ENCODE results near the gene FGFRL1.
"Not testable (repeated sequence)": the region's sequence is repeated elsewhere in the genome, so short reads cannot be mapped to it uniquely, and the experiment has no call there.

FGFRL1 gene

DNA sequence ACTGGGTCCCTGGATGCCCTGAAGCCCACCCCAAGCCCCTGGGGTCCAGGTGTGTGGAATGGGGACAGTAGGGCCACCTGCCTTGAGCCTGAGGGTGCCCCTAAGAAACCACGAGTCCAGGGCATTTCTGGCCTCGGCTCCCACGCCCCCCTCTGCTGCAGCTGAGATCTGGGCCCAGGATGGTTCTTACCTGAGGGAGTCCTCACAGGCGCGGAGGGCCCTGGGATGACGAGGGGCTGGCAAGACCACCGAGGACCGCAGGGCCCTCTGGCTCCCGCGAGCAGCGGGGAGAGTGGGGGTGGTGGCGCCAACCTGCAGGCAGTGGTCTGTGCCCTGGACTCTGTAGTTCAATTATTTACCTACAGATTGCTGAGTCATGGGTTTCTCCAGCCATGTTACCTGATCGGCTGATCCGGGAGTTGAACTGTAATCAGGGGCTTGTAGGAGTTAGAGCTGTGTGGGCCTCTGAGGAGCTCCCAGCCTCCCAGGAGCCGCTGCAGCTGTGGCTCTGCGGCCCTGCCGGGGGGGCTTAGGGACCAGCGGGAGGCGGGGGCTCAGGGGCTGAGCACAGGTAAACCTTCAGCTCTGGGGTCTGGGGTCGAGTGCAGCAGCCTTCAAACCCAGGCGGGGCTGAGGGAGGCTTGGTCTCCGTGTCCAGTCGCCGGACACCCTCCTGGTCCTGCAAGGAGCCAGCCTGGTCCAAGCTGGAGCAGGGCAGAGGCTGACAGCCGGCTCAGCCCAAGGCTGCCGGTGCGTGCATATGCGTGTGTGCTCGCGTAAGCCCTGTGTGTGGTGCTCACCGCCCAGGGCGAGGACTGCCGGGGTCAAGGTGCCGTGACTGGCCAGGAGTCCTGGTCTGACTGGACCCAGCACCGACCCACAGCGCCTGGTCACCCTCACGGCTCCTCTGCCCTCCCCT, 18.1 kb upstream of the FGFRL1 start, which contains the start of gene SLC26A1:
TSS of gene SLC26A1 (minus strand) at position 294 of the 919 bp plus-strand sequence. CDS start 1,701 bp downstream, outside the sequence.
- DNase-seq = no peak

DNA sequence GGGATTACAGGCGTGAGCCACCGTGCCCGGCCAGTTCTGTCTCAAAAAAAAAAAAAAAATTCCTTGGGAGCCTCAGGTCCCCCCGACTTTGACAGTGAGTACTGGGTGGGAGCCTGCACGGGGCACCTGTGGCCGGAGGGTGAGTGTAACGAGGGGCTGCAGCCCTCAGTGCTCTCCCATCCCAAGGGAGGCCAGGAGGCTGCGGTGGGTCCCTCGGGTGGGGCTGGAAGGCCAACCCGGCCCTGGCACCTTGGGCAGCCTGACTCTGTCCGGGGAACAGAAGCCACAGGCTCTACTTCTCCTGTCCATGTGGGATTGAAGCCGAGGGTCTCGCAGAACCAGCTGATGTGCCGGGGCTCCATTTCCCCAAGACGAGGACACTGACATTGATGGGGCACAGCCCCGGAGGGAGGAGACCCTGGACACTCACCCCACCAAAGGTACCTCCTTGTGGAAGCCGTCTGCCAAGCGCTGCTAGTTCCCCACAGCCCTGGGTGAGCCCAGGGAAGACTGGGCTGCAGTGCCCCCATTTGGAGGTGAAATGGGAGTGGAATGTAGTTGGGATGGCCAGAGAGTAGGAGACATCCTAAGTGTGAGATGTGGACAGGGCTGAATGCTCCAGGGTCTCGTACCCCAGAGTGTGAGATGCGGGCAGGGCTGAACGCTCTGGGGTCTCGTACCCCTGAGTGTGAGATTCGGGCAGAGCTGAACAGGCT, 16.0 kb upstream of the FGFRL1 start:
- DNase-seq = no peak

DNA sequence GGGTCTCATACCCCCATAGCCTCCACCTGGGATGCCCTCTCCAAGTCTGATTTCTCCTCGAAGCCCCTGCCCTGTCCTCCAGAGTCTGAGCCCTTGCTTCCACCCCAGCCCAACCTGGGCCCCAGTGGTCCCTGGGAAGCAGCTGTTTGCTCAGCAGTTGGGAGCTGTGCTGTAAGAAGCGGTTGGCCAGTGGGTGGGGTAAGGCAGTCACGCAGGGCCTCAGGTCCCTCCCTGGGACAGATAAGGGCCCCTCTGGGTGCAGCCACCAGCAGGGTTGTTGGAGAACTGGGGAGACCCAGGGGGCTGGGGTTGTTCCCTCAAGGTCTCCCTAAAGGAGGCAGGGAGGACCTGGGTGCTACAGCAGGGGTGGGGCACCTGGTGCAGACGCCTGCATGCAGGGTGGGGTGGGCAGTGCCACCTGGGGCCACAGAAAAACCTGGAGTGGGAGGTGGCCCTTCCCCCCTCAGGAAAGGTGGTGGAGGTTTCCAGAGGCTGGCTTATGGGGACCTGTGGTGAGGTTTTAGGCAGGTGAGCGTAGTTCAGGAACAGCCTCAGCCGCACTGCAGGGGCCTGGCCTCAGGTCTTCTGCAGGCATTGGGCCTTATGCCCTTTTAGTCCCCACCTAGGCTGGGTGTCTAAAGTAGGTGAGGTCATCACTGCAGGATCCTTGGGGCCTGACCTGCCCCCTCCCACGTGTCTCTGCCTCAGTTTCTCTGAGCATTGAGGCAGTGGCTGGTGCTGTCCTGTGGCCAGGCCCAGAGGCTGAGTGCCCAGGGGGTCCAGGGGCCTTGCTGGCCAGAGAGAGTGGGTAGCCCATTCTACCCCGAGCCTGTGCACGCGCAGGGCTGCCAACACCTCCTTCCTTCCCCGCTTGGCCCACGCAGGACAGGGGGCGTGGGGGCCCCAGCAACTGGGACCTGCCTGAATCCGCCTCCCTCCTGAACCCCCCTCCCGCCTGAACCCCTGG, 15.1 kb upstream of the FGFRL1 start:
- no peak for DNase-seq

DNA sequence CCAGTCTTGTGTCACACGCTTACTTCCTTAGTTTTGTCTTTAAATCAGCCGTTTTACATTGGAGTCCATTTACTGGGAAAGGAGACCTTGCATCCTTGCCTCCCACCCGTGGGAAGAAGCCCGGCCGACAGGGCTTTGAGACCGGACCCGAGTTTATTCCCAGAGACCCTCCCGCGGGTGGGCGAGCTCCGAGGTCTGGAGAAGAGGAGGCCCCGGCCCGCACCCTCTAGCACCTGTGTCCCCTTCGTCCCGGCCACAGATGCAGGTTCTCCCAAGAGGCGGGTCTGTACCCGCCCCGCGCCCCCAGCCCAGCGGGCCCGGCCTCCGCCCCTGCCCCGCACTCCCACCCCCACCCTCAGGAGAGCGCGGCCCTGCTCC, 14.4 kb upstream of the FGFRL1 start:
- no peak for DNase-seq

DNA sequence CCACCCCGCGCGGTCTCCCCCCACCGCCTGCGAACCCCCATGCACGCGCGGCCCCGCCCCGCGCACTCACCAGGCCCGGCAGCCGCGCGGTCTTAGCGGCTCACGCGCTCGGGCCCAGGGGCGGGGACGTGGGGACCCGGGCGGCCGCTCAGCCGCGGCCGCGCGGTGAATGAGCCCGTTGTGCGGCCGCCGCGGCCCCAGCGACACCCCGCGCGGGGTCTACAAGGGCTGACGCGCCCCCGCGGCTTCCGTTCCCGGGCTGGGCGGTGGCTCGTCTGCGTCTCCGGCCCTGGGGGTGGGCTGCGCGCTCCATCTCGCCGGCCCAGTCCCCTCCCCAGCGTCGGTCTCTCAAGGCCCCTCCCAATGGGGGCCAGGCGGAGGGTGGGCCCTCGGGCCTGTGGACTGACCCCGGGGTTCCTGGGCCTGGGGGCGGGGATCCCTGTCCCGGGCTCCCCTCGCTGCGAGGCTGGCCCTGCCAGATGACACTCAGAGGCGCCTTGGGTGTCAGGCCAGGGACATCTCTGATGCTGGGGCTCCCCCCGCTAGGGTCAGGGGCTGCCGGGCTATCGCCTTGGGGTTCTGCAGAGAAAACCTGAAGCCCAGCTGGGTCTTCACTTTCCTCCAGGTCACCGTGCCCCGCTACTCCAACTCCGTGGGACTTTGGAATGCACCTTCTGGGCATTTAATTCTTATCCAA, 13.9 kb upstream of the FGFRL1 start:
- DNase-seq = no peak

DNA sequence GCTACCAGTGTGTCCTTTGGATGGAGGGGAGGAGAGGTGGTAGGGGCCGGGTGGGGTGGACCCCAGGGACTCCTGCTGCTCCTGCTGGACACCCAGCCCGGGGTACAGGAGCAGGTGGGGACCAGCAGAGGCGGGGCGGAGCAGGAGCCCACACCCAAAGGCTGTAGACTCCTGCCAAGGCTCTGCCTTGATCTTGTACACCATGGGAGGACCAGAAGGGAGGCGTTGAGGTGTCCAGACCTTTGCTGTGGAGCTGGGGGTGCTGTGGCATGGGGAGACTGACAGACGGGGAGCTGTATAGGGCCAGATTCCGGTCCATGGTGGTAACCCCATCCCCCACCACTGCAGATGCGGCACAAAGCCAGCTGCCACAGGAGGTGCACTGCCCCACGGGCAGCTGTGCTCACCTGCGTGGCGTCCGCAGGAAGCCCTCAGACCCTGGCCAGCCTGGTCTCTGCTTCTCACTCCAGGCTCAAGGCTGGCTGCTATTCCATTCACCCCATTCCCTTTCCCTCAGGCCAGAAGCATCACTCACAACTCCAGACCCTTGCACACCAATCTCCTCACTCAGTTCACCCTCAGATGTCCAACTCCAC, 13.2 kb upstream of the FGFRL1 start:
- DNase-seq = no peak

DNA sequence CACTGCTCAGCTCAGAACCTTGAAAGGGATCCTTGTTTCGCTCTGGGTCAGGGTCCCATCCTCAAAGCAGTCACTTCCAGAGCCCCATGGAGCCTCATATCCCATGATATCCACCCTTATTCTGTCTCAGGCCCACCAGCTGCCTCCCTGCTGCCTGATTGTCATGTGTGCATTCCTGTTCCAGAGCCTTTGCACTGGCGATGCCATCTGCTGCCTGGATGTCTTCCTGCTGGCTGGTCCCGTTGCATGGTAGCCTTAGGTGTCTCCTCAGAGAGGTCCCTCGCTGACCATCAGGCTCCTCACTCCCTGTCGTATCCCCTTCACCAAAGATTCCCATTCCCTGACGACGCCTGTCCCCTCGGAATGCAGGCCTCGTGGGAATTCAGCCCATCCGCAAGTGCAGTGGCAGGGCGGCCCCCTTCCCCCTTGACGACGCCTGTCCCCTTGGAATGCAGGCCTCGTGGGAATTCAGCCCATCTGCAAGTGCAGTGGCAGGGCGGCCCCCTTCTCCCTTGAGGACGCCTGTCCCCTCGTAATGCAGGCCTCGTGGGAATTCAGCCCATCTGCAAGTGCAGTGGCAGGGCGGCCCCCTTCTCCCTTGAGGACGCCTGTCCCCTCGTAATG, 12.1 kb upstream of the FGFRL1 start:
- DNase-seq = not testable (repeated sequence)

DNA sequence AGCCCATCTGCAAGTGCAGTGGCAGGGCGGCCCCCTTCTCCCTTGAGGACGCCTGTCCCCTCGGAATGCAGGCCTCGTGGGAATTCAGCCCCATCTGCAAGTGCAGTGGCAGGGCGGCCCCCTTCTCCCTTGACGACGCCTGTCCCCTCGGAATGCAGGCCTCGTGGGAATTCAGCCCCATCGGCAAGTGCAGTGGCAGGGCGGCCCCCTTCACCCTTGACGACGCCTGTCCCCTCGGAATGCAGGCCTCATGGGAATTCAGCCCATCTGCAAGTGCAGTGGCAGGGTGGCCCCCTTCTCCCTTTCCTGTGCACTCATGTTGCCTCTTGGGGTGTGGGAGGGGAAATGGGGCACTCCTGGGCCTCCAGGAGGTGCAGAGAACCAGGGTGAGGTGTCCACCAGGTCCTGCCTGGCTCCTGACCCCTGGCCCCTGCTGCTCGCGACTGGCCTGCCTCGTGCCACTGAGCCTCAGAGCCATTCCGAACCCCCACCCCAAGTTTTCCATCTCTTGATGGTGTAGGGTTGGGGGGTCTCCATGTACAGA, 11.5 kb upstream of the FGFRL1 start:
- DNase-seq = no peak

DNA sequence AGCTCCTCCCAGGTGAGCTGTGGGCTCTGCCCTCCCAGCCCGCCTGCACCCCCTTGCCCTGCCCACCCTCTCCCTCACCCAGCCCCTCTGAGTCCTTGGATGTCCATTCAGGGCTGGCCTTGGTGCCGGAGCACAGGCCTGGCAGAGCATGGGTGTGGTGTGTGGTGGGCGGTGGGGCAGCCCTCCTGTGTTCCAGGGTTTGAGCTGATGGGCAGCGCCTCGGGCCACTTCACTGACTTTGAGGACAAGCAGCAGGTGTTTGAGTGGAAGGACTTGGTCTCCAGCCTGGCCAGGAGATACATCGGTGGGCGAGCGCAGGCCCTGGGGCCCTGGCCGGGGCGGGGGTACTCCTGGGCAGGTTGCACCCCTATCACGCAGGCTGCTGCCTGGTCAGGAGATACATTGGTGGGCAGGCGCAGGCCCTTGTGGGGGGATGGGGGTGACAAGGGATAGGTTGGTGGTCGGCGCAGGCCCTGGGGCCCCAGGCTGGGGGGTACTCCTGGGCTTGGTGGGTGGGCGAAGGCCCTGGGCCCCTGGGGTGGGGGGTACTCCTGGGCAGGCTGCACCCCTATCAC, 10.7 kb upstream of the FGFRL1 start:
- DNase-seq = no peak

DNA sequence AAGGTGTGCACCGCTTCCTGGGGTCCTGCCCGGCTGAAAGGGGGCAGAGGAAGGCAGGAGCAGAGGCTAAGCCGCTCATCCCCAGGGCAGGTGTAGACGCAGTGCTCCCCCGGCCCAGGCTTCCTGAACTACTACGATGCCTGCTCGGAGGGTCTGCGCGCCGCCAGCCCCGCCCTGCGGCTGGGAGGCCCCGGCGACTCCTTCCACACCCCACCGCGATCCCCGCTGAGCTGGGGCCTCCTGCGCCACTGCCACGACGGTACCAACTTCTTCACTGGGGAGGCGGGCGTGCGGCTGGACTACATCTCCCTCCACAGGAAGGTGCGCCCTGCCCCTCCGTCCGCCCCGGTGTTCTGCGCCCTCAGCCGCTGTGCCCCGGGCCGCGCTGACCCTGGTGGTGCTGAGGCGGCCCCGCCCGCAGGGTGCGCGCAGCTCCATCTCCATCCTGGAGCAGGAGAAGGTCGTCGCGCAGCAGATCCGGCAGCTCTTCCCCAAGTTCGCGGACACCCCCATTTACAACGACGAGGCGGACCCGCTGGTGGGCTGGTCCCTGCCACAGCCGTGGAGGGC, 9.8 kb upstream of the FGFRL1 start:
- DNase-seq = no peak

DNA sequence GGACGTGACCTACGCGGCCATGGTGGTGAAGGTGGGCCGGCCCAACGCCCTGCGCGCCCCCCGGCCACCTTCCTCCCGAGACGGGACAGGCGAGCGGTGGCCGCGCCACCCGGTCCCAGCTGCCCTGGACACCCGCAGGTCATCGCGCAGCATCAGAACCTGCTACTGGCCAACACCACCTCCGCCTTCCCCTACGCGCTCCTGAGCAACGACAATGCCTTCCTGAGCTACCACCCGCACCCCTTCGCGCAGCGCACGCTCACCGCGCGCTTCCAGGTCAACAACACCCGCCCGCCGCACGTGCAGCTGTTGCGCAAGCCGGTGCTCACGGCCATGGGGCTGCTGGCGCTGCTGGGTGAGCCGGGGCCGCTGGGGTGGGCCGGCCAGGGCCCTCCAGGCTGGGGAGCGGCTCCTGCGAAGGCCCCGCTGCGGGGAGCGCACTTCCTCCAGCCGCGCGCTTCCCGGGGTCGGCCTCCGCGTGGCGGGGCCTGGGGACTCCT, 9.2 kb upstream of the FGFRL1 start:
- no peak for DNase-seq

DNA sequence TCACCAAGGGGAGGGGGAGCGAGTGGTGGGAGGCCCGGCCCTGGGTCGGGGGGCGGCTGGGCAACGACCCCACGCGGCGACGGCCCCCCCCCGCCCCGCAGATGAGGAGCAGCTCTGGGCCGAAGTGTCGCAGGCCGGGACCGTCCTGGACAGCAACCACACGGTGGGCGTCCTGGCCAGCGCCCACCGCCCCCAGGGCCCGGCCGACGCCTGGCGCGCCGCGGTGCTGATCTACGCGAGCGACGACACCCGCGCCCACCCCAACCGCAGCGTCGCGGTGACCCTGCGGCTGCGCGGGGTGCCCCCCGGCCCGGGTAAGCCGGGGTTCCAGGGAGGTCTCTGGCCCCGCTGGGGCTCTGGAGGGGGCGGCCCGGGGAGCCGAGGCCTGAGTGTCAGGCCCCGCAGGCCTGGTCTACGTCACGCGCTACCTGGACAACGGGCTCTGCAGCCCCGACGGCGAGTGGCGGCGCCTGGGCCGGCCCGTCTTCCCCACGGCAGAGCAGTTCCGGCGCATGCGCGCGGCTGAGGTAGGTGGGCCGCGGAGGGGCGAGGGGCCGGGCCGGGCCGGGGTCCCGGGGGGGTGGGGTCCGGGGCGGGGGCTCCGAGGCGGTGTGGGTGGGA, 8.7 kb upstream of the FGFRL1 start:
- no peak for DNase-seq

DNA sequence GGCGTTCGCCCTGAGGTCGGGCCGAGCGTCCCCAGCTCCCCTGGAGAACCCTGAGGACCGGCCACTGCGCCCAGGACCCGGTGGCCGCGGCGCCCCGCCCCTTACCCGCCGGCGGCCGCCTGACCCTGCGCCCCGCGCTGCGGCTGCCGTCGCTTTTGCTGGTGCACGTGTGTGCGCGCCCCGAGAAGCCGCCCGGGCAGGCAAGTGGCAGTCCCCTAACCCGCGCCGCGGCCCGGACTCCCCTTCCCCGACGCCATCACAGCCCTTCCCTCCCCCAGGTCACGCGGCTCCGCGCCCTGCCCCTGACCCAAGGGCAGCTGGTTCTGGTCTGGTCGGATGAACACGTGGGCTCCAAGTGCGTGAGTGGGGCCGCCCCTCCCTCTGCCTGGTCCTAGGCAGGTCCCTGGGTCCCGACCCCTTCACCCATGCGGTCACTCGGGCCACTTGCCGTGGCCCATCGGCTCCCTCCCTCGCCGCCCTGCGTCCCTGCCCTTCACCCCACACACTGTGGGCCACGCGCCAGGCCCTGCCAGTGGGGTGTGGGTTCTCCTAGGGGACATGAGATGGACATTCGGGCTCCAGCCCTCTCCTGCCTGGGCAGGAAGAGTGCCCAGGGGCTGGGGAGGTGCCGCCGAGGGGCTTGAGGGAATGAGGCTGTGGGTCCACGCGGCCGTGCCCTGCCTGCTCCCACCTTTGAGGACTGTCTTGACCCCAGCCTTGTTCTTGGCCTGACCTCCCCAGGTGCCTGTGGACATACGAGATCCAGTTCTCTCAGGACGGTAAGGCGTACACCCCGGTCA, 8.0 kb upstream of the FGFRL1 start:
- DNase-seq = no peak

DNA sequence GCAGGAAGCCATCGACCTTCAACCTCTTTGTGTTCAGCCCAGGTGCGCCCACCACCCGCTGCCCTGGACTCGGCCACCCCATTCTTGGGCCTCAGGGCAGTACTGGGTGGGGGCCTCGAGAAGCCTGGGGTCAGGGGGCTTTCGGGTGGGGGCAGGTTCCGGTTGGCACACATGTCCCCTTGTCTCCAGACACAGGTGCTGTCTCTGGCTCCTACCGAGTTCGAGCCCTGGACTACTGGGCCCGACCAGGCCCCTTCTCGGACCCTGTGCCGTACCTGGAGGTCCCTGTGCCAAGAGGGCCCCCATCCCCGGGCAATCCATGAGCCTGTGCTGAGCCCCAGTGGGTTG, 7.4 kb upstream of the FGFRL1 start:
- no peak for DNase-seq

DNA sequence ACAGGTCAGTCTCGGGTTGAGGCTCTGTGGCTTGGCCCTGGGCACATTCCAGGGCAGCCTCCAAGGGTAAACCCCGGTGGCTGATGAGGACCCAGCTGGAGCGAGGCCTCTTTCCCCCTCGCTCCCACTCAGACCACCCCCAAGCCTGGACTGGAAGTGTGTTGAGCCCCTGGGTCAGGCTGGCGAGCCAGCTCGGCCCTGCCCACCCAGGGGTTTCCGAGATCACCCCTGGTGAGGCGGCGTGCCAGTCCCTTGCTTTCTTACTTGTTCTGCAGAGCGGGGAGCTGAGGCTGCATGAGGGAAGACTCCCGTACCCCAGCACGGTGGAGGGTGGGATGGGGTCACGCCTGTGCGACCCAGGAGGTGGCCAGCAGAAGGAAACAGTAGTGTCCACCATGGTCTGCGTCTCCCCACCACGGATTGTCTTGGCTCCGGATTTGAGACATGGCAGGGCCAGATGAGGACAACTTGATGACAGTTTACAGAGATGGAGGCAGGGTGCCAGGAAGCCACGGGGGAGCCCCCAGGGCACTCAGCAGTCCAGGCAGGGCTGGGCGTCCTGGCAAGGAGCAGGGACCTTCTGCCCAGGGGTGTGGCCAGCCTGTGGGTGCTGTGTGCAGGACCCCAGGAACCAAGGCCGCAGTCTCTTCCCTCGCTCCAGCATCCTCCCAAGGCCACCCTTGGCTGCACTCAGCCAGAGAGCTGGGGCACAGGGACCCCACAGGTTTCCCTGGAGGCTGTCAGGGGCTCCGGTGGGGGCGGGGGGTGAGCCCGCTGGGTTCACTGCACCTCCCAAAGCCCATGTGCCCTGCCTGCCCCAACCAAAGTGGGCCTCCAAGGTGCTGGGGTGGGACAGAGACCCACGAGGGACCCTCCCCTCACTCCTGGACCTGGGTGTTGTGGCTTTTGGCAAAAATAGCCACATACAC, 6.6 kb upstream of the FGFRL1 start:
- DNase-seq = no peak

DNA sequence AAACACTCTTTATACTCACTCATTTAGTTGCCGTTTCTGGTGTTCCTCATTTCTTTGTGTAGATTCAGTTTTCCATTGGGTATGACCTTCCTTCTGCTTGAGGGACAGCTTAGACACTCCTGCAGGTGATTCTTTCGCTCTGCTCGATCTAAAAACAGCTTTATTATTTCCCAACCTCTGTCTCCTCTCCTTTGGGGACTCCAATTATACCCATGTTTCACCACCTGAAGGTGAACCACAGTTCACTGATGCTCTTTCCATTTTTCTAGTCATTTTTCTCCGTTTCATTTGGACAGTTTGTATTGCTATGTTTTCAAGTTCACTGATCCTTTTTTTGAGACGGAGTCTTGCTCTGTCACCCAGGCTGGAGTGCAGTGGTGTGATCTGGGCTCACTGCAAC, 4.6 kb upstream of the FGFRL1 start:
- no peak for DNase-seq

DNA sequence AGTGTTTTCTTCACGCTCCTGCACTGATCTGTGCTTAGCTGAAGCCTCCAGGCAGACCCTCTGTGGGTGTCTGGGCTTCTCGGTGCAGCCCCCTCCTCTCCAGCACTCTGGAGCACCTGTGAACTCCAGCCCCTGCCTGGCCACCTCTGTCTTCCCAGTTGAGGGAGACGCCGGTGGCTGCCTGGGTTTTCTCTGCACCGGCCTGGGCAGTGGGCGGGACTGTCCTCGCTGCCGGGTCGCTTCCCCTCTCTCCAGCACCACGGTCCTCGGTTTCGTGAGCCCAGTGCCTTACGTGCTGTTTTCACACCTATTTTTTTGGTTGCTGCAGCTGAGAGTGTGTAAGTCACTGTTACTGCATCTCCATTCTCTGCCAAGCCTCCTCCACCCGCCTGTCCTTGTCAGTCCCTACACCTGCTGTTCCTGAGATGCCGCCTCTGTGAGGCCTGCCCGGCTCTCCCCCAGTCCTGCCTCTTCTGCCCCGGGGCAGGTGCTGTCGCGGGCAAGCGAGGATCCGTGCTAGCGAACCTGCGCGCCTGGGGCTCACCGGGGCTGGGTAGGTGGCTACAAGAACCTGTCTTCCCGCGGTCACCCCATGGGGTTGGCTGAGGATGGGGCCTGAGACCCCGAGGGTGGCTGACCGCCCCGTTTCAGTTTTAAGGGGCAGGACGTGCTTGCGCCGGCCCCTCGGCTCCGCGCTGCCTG, 2.4 kb upstream of the FGFRL1 start:
- DNase-seq = no peak

All from NCI-H774 (cell line).